ENCODE results near the gene TDRD12. TPM values are rescaled to one million over a fixed set of nuclear protein-coding genes. Genes with fewer than 3 reads are reported as not detected.

TDRD12 gene
- total RNA-seq, 1 experiment from 2014 or later: 1.3 TPM

DNA sequence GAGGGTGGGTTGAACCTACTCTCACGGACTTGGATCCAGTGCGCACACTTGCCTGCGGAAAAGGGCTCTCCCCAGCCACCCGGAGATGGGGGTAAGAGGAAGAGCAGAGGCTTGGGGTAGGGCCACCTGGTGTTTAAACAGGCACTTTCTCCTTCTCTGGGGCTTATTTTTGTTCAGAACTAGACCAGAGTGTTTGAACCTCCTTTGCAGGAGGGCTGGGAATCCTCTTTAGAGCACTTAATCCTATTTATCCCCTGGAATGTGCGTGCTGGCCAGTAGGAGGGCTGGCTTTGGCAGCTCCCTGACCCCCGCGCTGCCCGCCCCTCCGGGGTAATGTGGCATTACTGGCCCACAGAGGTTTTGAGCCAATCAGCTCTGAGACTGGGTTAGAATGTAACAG is 41.9 kb upstream of the TDRD12 start:
- no peak overlapping the region for H3K4ac ChIP-seq (ENCODE audit: low read depth, low read length)
- H2BK12ac ChIP-seq (ENCODE audit: insufficient read length, low read depth, low read length): no peak overlapping the region
- peak; percentile 50 for DNase-seq
- Mint-ChIP-seq H3K4me1 (peaks cover 19 to 21% of the 10 kb centered on the region in 2 experiments), H3K27me3 (ENCODE audit: low read depth) (peaks cover 49% of the 10 kb centered on the region), H3K9me3 (peaks cover 0 to 1% of the 10 kb centered on the region in 2 experiments; a peak in 3 of 5 replicates), H3K27ac (peak overlapping the region in 1 of 3 experiments; percentile 73; a peak in 1 of 7 replicates), H3K36me3 (ENCODE audit: insufficient read depth in 1 of 3, low read depth in 3 of 3) (peaks cover 0 to 2% (median 0%) of the 10 kb centered on the region in 3 experiments; a peak in 2 of 7 replicates), H3K4me3 (peak overlapping the region; percentile 34 to 74)
- H3K18ac ChIP-seq (ENCODE audit: insufficient read length, low read depth, low read length): no peak overlapping the region
- H3K14ac ChIP-seq (ENCODE audit: insufficient read depth, low read length): no peak overlapping the region
- peak overlapping the region; percentile 35 for H3K4me2 ChIP-seq (ENCODE audit: insufficient read depth, insufficient read length, low read length)
- no peaks in the 10 kb centered on the region for H3K4me1 ChIP-seq (ENCODE audit: insufficient read depth, low read length)
- no CpG with 5 or more reads among the region's 9 CpGs for WGBS (ENCODE audit: extremely low coverage, insufficient read length, low lambda C conversion rate)
- H2BK120ac ChIP-seq (ENCODE audit: low read depth, low read length, poor library complexity, severe bottlenecking): no peak overlapping the region
- peaks cover 6% of the 10 kb centered on the region; the same call in 1 of the 2 replicates for H3K79me2 ChIP-seq (ENCODE audit: insufficient read depth, low read length)
- H3T11ph ChIP-seq (ENCODE audit: low read length): no peak overlapping the region
- H3K23me2 ChIP-seq (ENCODE audit: insufficient read length, low read depth, low read length, poor library complexity, severe bottlenecking): peaks cover 7% of the 10 kb centered on the region
- no peak overlapping the region for H3K23ac ChIP-seq (ENCODE audit: insufficient read length, low read depth, low read length)
- no peak overlapping the region for H2AK5ac ChIP-seq (ENCODE audit: insufficient read length, low read length)
- H4K91ac ChIP-seq (ENCODE audit: insufficient read length, low read depth, low read length): no peak overlapping the region
- H3K9me3 ChIP-seq (ENCODE audit: control insufficient read depth, low read depth, low read length): no peaks in the 10 kb centered on the region
- H2BK15ac ChIP-seq (ENCODE audit: low read depth, low read length): no peak overlapping the region
- H2BK20ac ChIP-seq (ENCODE audit: low read depth, low read length, poor library complexity, severe bottlenecking): no peak overlapping the region
- H3K9ac ChIP-seq (ENCODE audit: extremely low read depth, insufficient read length, low read length): no peak overlapping the region
- no peak overlapping the region for H3K56ac ChIP-seq (ENCODE audit: insufficient read length, low read depth, low read length)
- H2AFZ ChIP-seq (ENCODE audit: low read length): no peak overlapping the region
- TF ChIP-seq, protein P1, sequence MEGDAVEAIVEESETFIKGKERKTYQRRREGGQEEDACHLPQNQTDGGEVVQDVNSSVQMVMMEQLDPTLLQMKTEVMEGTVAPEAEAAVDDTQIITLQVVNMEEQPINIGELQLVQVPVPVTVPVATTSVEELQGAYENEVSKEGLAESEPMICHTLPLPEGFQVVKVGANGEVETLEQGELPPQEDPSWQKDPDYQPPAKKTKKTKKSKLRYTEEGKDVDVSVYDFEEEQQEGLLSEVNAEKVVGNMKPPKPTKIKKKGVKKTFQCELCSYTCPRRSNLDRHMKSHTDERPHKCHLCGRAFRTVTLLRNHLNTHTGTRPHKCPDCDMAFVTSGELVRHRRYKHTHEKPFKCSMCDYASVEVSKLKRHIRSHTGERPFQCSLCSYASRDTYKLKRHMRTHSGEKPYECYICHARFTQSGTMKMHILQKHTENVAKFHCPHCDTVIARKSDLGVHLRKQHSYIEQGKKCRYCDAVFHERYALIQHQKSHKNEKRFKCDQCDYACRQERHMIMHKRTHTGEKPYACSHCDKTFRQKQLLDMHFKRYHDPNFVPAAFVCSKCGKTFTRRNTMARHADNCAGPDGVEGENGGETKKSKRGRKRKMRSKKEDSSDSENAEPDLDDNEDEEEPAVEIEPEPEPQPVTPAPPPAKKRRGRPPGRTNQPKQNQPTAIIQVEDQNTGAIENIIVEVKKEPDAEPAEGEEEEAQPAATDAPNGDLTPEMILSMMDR (conservative IDR thresholded peaks at IDR 0.05): peak; percentile 36; the same call in 2 of the 3 replicates
- peaks cover 5% of the 10 kb centered on the region for H3K79me1 ChIP-seq (ENCODE audit: insufficient read depth, low read depth, low read length, poor library complexity, severe bottlenecking)
- H3K27me3 ChIP-seq (ENCODE audit: insufficient read depth, low read length): peaks cover 18% of the 10 kb centered on the region; the same call in 1 of the 2 replicates
- H4K8ac ChIP-seq (replicated peaks; ENCODE audit: insufficient read length, low read depth, low read length): no peak overlapping the region
- H4K5ac ChIP-seq (ENCODE audit: insufficient read length, low read depth, low read length): no peak overlapping the region
- no peak overlapping the region for H3K27ac ChIP-seq (ENCODE audit: insufficient read length, low read depth, low read length)
- H4K20me1 ChIP-seq (ENCODE audit: control insufficient read depth, insufficient read depth, insufficient read length): no peaks in the 10 kb centered on the region
- H2BK5ac ChIP-seq (ENCODE audit: insufficient read length, low read length): no peak overlapping the region

Measured in H9 (cell line).